8988T (cell line): ENCODE data around the gene JMJD1C.
A peak's percentile ranks its signal among the peaks of the same experiment; 100 is the strongest.

Experiments
- DNase-seq: peaks from one replicate; pipeline ENCODE4 v3.0.0; 2011

JMJD1C gene

GRCh38 chr10:63206997-63207811 lies 258.6 kb downstream of the JMJD1C start:
- DNase-seq = no peak

DNA sequence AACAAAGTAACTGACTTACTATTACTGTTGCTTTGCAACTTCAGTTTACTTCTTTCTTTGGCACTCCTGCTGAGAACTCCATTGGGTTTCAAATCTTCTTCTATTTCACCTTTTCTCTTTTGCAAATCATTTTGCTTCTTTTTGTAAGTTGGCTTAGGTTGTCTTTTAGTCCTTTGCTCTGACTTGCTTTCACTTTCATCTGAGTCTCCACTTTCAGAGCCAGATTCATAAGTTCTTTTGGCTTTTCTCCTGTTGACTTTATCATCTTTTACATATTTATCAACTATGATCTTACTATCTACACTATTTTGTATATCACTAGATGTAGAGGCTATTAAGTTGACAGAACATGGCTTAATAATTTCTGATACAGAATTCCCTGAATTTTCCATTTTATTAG lies 259.2 kb downstream of the JMJD1C start:
- DNase-seq = no peak

- DNase-seq = no peak
Measured at GRCh38 chr10:63205421-63205820, 260.4 kb downstream of the JMJD1C start.

GRCh38 chr10:63204667-63205391 lies 260.9 kb downstream of the JMJD1C start:
- no peak for DNase-seq

DNA sequence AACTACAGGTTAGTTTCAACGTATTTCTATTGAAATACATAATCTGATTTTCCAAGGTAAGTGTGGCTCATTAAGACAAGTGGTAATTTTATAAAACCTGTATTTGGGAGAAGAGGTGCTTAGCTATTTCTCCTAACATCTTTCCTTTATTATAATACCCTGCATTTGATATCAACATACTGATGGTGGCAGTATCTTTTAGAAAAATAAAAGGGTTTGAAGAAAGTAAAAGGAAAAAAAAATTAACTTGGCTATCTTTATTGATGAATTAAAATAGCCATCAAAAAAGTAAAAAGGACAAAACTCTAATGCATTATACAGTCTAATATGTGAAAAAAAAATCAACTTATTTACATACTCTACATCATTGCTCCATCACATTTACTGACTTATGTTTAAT lies 264.7 kb downstream of the JMJD1C start:
- DNase-seq = no peak

DNA sequence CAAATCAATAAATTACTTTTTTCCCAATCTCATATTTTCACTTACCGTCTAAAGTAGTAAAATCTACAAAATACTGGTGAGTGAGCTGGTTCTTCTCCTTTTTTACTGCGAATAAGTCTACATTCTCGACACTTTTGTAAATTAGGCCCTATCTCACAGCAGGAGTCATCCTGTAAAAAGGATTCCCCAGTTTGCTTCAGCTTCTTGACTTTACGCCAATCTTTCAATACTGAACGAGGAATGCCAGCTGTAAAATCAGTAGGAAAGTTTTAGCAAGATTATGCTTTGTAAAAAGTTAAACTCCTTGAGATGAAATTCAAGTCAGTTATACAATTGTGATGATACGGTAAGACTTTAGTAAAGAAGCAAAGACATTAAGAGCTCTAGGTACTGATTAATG lies 265.3 kb downstream of the JMJD1C start:
- no peak for DNase-seq

- no peak for DNase-seq
Measured at GRCh38 chr10:63199716-63200115, 266.1 kb downstream of the JMJD1C start.

GRCh38 chr10:63197344-63198092 lies 268.3 kb downstream of the JMJD1C start:
- DNase-seq = no peak

- no peak for DNase-seq
Measured at GRCh38 chr10:63192826-63193225, 273.0 kb downstream of the JMJD1C start.

GRCh38 chr10:63175534-63175933 lies 290.2 kb downstream of the JMJD1C start:
- DNase-seq = no peak

GRCh38 chr10:63173468-63174232 lies 292.1 kb downstream of the JMJD1C start:
- DNase-seq = no peak

DNA sequence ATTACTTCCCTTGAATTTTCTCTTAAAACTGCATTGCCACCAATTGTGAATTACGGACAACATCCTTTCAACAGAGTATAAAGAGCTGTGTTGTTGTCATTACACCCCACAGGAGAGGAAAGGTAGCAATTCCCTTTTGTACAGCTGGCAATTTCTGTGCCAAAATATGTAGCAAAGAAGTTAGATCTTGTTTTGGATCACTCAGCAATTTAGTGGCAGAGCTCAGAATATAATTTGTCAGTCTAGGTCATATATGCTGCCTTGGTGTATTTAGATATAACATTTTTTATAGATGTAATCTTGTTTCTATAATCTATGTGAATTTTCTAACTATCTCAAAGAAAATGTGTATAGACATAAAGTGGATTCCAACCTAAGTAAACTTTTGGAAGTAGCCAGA lies 293.9 kb downstream of the JMJD1C start:
- DNase-seq = no peak

GRCh38 chr10:63171255-63171855 lies 294.4 kb downstream of the JMJD1C start:
- DNase-seq = no peak

DNA sequence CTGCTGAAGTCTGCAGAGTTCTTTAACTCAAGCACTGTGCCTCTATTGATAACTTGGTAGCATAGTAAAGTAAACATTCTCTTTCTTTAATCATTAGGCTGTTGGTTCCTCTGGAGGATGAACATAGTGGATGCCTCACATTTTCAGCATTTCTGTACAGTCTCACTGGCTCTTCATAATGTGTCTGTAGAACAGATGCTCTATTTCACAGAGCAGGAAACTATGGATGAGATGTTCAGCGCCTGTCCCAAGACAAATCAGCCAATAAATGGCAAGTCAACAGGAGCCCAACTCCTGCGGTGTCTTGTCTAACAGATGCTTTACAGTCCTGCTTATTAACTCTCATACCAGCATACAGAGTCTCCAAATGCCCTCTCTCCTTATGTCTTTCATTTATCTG lies 296.2 kb downstream of the JMJD1C start:
- no peak for DNase-seq

DNA sequence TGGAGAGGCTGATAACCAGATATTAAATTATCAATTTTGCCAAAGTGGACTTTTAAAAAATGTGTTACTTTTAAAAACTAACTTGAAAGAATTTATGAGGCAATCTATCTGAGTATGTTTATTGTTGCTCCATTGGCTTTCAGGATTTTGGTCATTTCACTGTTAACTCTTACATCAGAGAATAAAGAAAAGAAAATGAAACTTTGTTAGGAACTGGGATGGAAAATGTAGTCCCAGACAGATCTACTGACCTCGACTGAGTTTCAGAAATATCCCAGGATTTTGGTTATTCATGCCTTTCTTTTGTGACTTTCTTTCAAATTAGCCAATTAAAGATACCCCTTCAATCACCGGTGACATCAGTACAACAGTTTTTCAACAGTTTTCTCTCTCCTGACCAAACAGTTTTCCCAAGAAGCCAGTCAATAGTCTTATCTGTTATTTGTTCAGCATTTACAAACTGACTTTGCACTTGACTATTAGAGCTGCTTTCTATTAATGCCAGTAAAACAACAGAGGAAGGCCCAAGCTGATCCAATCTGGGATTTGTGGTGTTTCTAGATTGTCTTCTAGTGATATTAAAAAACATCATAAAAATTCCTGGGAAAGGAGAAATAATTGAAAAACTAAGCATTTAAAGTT lies 296.8 kb downstream of the JMJD1C start:
- no peak for DNase-seq

DNA sequence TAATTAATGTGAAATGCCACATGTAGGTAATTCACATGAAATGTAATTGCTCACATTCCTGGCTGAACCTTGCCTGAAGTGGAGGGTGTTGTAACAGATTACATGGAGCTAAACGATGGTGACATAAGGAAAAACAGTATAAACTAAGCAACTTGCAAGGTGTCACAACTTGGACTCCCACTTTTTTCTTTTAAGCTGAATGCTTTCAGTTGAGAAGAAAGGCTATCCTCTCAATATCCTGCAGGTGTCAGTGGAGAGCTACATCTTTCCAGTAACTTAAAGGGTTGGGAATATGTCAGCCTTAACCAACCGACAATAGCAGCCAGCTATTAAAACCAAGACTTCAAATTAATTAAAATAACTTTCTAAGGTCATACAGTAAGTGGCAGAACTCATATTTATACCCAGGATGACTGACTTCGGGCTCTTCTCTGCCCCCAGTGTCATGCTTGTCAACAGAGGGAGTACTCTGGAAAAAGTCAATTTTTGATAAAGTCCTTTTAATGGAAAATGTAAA lies 299.0 kb downstream of the JMJD1C start:
- no peak for DNase-seq

DNA sequence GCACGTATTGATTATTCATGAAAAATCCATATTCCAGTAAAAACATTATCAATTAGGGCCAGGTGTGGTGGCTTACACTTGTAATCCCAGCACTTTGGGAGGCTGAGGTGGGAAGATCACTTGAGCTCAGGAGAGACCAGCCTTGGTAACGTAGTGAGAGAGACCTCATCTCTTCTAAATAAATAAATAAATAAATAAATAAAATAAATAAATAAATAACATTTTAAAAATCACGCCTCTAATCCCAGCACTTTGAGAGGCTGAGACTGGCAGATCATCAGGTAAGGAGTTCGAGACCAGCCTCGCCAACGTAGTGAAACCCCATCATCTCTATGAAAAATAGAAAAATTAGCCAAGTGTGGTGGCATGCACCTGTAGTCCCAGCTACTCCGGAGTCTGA lies 300.5 kb downstream of the JMJD1C start:
- DNase-seq = no peak

DNA sequence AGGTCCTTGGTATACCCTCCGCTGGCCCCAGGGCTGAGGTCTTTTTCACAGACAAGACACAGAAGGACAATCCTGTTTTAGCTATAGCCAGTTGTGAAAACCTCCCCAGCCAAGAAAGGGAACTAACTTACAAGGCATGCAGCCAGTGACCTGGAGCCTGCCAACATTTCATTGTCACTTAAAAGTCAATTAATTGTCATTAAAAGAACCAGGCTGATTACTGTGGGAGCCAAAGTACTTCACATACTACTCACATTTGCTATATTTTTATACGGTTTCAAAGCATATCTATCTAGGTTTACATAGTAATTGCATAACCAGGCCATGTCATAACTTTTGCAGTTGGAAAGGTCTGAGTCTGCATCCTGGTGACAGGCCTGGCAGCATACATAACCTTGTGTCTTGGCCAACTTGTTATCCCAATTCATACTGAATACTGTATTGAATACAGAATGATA lies 301.6 kb downstream of the JMJD1C start:
- DNase-seq = no peak

GRCh38 chr10:63161592-63161991 lies 304.2 kb downstream of the JMJD1C start:
- DNase-seq = no peak

DNA sequence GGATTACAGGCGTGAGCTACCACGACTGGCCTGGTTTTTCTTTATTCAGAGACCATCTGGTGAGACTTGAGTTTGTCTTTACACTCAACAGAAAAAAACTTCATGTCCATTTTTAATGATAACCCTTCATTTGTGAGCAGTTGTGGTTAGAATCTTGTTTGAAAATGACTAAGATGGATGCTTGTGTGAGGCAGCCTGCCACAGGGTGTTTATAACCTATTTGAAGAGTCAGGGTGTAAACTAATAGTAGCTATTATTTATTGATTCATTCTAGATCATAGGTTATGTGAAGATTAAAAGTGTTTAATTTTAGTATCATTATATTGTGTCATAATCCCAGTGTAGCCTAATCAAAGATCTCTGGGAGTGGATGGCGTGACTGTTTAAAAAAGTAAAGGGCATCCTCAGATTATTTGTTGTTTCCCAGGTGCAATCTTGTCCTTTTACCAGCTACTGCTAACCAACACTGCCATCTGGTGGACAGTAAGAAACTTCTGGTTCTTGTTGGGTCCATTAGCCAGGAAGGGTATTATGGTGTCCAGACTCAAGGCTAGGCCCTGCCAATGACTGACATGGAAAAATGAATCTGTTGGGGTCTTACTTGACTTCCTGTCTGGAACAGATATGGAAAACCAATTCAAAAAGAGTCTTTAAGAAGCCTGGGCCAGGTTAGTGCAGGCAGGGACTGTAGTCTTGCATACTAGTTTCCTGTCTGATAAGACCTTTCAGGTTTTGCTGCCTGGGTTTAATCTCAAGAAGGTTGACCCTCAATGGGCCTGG lies 307.7 kb downstream of the JMJD1C start:
- DNase-seq = peak; percentile 28

DNA sequence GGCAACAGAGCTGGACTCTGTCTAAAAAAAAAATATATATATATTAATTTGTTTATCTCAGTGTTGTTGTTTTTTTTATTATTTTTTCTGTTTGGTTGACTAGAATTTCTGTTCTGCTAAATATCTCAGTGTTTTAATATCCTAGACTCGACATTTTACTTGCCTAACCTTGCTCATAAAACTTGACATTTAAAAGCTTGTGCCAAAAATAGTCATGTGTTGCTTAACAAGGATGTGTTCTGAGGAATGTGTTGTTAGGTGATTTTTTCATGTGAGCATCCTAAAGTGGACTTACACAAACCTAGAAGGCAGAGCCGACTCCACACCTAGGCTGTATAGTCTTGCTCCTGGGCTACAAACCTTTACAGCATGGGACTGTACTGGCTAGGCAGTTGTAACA lies 309.5 kb downstream of the JMJD1C start:
- no peak for DNase-seq
